CD4-positive, alpha-beta T cell (primary cell): ENCODE results near the gene ZBTB7A. TPM values are rescaled to one million over a fixed set of nuclear protein-coding genes. Genes with fewer than 3 reads are reported as not detected.

Experiments
- ATAC-seq: fragments of 200-7000 bp; cut with Tn5 transposase; one replicate; pipeline ENCODE4 v1.10.0; 2022; ENCODE audit warnings: mild to moderate bottlenecking; ENCODE audit not compliant: poor library complexity
- CTCF ChIA-PET: fragments of 350-600 bp; sonication (Branson Sonifier 250); formaldehyde crosslinking; loops from one replicate; lab custom pipeline; 2021; ENCODE audit warnings: antibody characterized with exemption, inconsistent platforms; lab: Charles Lee
- POLR2A ChIA-PET: fragments of 350-600 bp; sonication (Branson Sonifier 250); formaldehyde crosslinking; loops from one replicate; lab custom pipeline; 2021; ENCODE audit warnings: antibody characterized with exemption, inconsistent platforms; lab: Charles Lee
- DNase-seq, 14 experiments: peaks; one replicate each; pipeline ENCODE4 v3.0.0-alpha.2; 2013 to 2020; ENCODE audit warnings: mixed read lengths in 2 of 14
- H3K27ac ChIP-seq, 2 donors: one replicate each; pipeline versions ENCODE4 v1.5.1 to v1.7.0; 2013; ENCODE audit warnings: low read length in 2 of 2, low read depth in 1 of 2, mild to moderate bottlenecking in 1 of 2
- H3K27me3 ChIP-seq, 2 experiments: 1 replicate in 1 of 2; 2 replicates in 1 of 2; pipeline versions ENCODE4 v1.6.1 to v1.7.0; 2013; ENCODE audit warnings: low read length in 2 of 2, control low read depth in 1 of 2, mild to moderate bottlenecking in 1 of 2, moderate library complexity in 1 of 2; ENCODE audit not compliant: insufficient read depth in 2 of 2, control insufficient read depth in 1 of 2
- H3K36me3 ChIP-seq: one replicate; pipeline ENCODE4 v1.6.1; 2013; ENCODE audit warnings: low read length, control low read depth; ENCODE audit not compliant: insufficient read depth
- H3K4me1 ChIP-seq: one replicate; pipeline ENCODE4 v1.6.1; 2013; ENCODE audit warnings: low read length, control low read depth; ENCODE audit not compliant: insufficient read depth
- H3K4me3 ChIP-seq: one replicate; pipeline ENCODE4 v1.5.1; 2013; ENCODE audit warnings: mild to moderate bottlenecking, low read length, moderate library complexity
- H3K9me3 ChIP-seq, 2 experiments: 1 replicate in 1 of 2; 2 replicates in 1 of 2; pipeline versions ENCODE4 v1.6.1 to v1.7.0; 2013; ENCODE audit warnings: low read length in 2 of 2, mild to moderate bottlenecking in 2 of 2, control low read depth in 1 of 2, moderate library complexity in 1 of 2; ENCODE audit not compliant: control insufficient read depth in 1 of 2, insufficient read depth in 1 of 2
- H3K27ac Mint-ChIP-seq: one replicate; pipeline ENCODE4 v1.8.0; 2020; ENCODE audit warnings: mixed read lengths
- H3K27me3 Mint-ChIP-seq: one replicate; pipeline ENCODE4 v1.8.0; 2021; ENCODE audit warnings: mixed read lengths
- H3K36me3 Mint-ChIP-seq: one replicate; pipeline ENCODE4 v1.8.0; 2021; ENCODE audit warnings: low read depth, mixed read lengths
- H3K4me1 Mint-ChIP-seq: one replicate; pipeline ENCODE4 v1.8.0; 2021; ENCODE audit warnings: low read depth, mixed read lengths
- H3K4me3 Mint-ChIP-seq: one replicate; pipeline ENCODE4 v1.8.0; 2020; ENCODE audit warnings: mild to moderate bottlenecking, mixed read lengths
- H3K9me3 Mint-ChIP-seq: one replicate; pipeline ENCODE4 v1.8.0; 2020; ENCODE audit warnings: mixed read lengths
- CTCF ChIP-seq: fragments of 200-600 bp; IDR thresholded peaks from one replicate; pipeline ENCODE4 v1.8.0; 2022; ENCODE audit warnings: antibody characterized with exemption, mild to moderate bottlenecking
- intact Hi-C, 2 experiments: fragments of 100-400 bp; cut with DNase I in 1 of 2; cut with micrococcal nuclease in 1 of 2; formaldehyde crosslinking; loops; one replicate each; pipeline versions ENCODE4 v1.15.1 to v1.9.0; 2023 to 2025; cut with DNase I, micrococcal nuclease
- total RNA-seq, 174 experiments: library from RNA in 2 of 174; stranded (reverse) in 2 of 174; gene quantifications; one replicate each; pipeline ENCODE4 v1.2.3 and lab custom pipeline; 2021 to 2026

ZBTB7A gene
- total RNA-seq, 2 experiments from 2014 or later: 44.2 to 47.2 TPM

DNA sequence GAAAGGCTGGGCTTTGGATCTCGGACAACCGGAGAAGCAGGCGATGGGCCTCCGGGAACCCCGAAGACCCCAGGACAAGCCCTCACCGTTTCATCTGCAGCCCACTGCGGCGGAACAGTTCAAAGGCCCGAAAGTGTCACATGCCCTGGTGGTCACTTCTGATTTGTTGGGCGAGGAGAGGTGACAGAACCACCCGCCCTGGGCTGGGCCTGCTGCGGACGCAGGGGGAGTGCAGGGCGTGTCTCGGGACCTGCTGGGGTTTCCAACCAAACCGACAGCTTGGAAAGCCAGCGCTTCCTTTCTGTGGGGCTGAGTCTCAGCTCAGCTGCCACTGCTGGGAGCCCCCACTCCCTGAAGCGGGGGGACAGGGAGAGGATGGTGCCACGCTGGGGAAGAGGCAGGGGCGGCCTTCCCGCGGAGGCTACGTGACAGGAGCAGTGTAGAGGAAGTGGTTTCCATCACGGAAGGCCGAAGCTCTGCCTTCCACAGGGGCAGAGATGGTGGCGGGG is 22.8 kb upstream of the ZBTB7A start:
- Histone ChIP-seq H3K4me1 (peaks cover 57% of the 10 kb centered on the region), H3K4me3 (peak overlapping the region; percentile 34), H3K9me3 (no peaks in the 10 kb centered on the region), H3K36me3 (peaks cover 9% of the 10 kb centered on the region), H3K27me3 (no peaks in the 10 kb centered on the region), H3K27ac (peak overlapping the region; percentile 52 to 77)
- ATAC-seq (peak; percentile 47), DNase-seq (peak in 9 of 14 experiments; percentile 25 to 81 (median 48))
- POLR2A ChIA-PET: interaction anchor here (0.6 to 3.7 kb wide), 18 partner anchors 8 to 105 kb away, joined by 3 to 68 read pairs (median 4); partner anchors contain the start of genes EEF2 and ZBTB7A
- Mint-ChIP-seq H3K36me3 (peaks cover 6% of the 10 kb centered on the region), H3K27me3 (no peaks in the 10 kb centered on the region), H3K4me3 (peak overlapping the region; percentile 80), H3K4me1 (peaks cover 40% of the 10 kb centered on the region), H3K27ac (peak overlapping the region; percentile 95), H3K9me3 (no peaks in the 10 kb centered on the region)
- TF ChIP-seq CTCF: no peak
- CTCF ChIA-PET: interaction anchor here (0.7 kb wide), 1 partner anchor 311 kb away, joined by 3 read pairs; no protein-coding TSS in a partner anchor
- intact Hi-C loops: loop anchor here (2.0 to 5.0 kb wide), 2 partner anchors 15 to 33 kb away; partner anchors contain the start of gene MAP2K2 (in 1 of the 2)

DNA sequence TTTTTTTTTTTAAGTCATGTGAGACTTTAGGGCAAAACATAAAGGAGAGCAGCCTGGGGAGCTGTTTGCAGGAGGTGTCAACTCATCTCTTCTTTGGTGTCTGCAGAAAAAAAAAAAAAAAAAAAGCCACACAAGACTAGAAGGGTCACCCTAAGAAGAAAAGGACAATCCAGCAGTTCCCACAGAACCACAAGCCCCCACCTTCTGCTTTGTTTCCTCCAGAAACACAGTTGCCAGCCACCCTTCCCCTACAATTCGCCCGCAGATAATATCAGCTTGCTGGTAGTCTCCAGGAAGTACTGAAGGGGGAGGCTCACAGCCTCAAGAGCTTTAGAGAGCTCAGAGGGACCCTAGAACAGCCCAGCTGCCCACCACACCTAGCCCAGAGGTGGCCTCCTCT is 22.3 kb upstream of the ZBTB7A start:
- H3K27ac Mint-ChIP-seq: peak overlapping the region; percentile 95
- H3K9me3 ChIP-seq: no peaks in the 10 kb centered on the region
- POLR2A ChIA-PET: interaction anchor here (0.6 to 3.7 kb wide), 17 partner anchors 10 to 104 kb away, joined by 3 to 68 read pairs (median 4); partner anchors contain the start of genes EEF2 and ZBTB7A
- ATAC-seq (peak; percentile 77), DNase-seq (peak in 11 of 14 experiments; percentile 21 to 84 (median 49))
- H3K27ac ChIP-seq: peak overlapping the region; percentile 52 to 77
- peaks cover 44% of the 10 kb centered on the region for H3K4me1 Mint-ChIP-seq
- intact Hi-C loops: loop anchor here (2.0 to 5.0 kb wide), 2 partner anchors 16 to 33 kb away; partner anchors contain the start of gene MAP2K2 (in 1 of the 2)
- peak overlapping the region; percentile 34 for H3K4me3 ChIP-seq
- H3K4me3 Mint-ChIP-seq: peak overlapping the region; percentile 80
- no peaks in the 10 kb centered on the region for H3K9me3 Mint-ChIP-seq
- TF ChIP-seq CTCF: no peak
- no peaks in the 10 kb centered on the region for H3K27me3 Mint-ChIP-seq
- peaks cover 62% of the 10 kb centered on the region for H3K4me1 ChIP-seq
- peaks cover 6% of the 10 kb centered on the region for H3K36me3 ChIP-seq
- peaks cover 6% of the 10 kb centered on the region for H3K36me3 Mint-ChIP-seq
- H3K27me3 ChIP-seq: no peaks in the 10 kb centered on the region
- CTCF ChIA-PET: interaction anchor here (0.7 kb wide), 1 partner anchor 311 kb away, joined by 3 read pairs; no protein-coding TSS in a partner anchor

DNA sequence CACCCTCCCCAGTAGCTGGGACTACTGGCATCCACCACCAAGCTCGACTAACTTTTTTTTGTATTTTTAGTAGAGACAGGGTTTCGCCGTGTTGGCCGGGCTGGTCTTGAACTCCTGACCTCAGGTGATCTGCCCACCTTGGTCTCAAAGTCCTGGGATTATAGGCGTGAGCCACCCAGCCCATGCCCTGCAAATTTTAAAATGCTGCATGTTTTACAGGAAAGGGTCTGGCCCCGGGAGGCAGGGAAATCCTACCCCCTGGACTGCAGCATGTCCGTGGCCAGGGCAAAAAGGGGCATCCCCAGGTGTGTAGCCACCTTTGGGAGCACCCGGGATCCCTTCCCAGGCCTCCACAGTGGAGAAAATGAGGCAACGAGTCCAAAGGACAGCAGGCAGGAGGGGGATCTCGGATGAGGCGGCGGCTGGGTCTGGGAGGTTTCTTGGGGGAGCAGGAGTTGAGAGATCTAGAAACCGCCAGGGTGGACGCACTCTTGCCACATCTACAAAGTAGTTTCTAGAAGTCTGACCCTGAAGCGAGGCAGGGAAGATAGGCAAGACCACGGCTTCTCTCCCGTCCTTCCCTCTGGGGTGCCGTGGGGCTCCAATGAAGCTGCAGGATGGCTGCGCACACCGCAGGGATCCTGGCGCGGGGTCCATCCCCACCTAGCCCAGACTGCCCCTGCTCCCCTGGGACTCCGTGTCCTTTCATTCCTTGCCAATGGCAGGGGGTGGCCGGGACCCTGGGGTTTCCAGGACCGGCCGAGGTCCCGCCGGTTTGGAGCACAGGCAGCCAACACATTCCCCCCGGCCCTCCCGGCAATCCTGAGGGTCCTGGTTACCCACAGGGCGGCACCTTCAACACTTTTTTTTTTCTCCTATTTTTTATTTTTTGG is 21.3 kb upstream of the ZBTB7A start:
- DNase-seq: no peak
- peak overlapping the region; percentile 95 for H3K27ac Mint-ChIP-seq
- H3K4me1 ChIP-seq: peaks cover 71% of the 10 kb centered on the region
- peak overlapping the region; percentile 51 to 77 for H3K27ac ChIP-seq
- H3K36me3 ChIP-seq: no peaks in the 10 kb centered on the region
- no peaks in the 10 kb centered on the region for H3K36me3 Mint-ChIP-seq
- no peaks in the 10 kb centered on the region for H3K9me3 ChIP-seq
- no peaks in the 10 kb centered on the region for H3K27me3 ChIP-seq
- TF ChIP-seq CTCF: no peak
- H3K4me3 Mint-ChIP-seq: peak overlapping the region; percentile 76
- peak overlapping the region; percentile 19 for H3K4me3 ChIP-seq
- no peaks in the 10 kb centered on the region for H3K27me3 Mint-ChIP-seq
- no peak for ATAC-seq
- POLR2A ChIA-PET: interaction anchor here (0.9 to 3.7 kb wide), 5 partner anchors 17 to 100 kb away, joined by 3 to 68 read pairs (median 11); partner anchors contain the start of gene ZBTB7A
- H3K9me3 Mint-ChIP-seq: no peaks in the 10 kb centered on the region
- peaks cover 46% of the 10 kb centered on the region for H3K4me1 Mint-ChIP-seq
- CTCF ChIA-PET: interaction anchor here (1.3 kb wide), 1 partner anchor 52 kb away, joined by 4 read pairs; no protein-coding TSS in a partner anchor
- intact Hi-C loops: loop anchor here (2.0 to 5.0 kb wide), 2 partner anchors 17 to 34 kb away; partner anchors contain the start of gene MAP2K2 (in 1 of the 2)
